GM23338 (cell line): ENCODE data around the gene FAM227B. TPM values are rescaled to one million over a fixed set of nuclear protein-coding genes. Genes with fewer than 3 reads are reported as not detected.

ENCODE experiments used
- ATAC-seq: fragments of 200-7000 bp; cut with Tn5 transposase; 3 replicates; pipeline ENCODE4 v1.9.1; 2020
- DNase-seq: peaks from one replicate; pipeline ENCODE4 v3.0.0-alpha.2; 2015; ENCODE audit warnings: low spot score
- H2AFZ ChIP-seq: fragments of 200-600 bp; sonication (generic); 2 replicates; pipeline ENCODE4 v1.8.0; 2016; ENCODE audit warnings: antibody characterized with exemption, mild to moderate bottlenecking, moderate library complexity
- H3F3A ChIP-seq: fragments of 200-600 bp; sonication (generic); replicated peaks from 2 replicates; pipeline ENCODE4 v1.8.0; 2017; ENCODE audit warnings: antibody characterized with exemption, mixed run types, low read depth
- H3K27ac ChIP-seq: fragments of 200-600 bp; sonication (generic); 2 replicates; pipeline ENCODE4 v1.6.1; 2016; ENCODE audit warnings: low read depth
- H3K27me3 ChIP-seq: fragments of 200-600 bp; sonication (generic); 2 replicates; pipeline ENCODE4 v1.8.0; 2016; ENCODE audit warnings: mild to moderate bottlenecking, mixed run types, moderate library complexity; ENCODE audit not compliant: insufficient read depth
- H3K36me3 ChIP-seq: fragments of 200-600 bp; sonication (generic); 2 replicates; pipeline ENCODE4 v1.8.0; 2016; ENCODE audit warnings: mild to moderate bottlenecking; ENCODE audit not compliant: insufficient read depth
- H3K4me1 ChIP-seq: fragments of 200-600 bp; sonication (generic); 2 replicates; pipeline ENCODE4 v1.8.0; 2016; ENCODE audit warnings: mild to moderate bottlenecking, moderate library complexity; ENCODE audit not compliant: insufficient read depth
- H3K4me2 ChIP-seq: fragments of 200-600 bp; sonication (generic); 2 replicates; pipeline ENCODE4 v1.7.1; 2017; ENCODE audit warnings: mixed run types
- H3K4me3 ChIP-seq: fragments of 200-600 bp; sonication (generic); 2 replicates; pipeline ENCODE4 v1.6.1; 2016; ENCODE audit warnings: mixed run types
- H3K79me2 ChIP-seq: fragments of 200-600 bp; sonication (generic); replicated peaks from 2 replicates; pipeline ENCODE4 v1.8.0; 2017; ENCODE audit warnings: mild to moderate bottlenecking; ENCODE audit not compliant: insufficient read depth
- H3K9me2 ChIP-seq: fragments of 200-600 bp; sonication (generic); 2 replicates; pipeline ENCODE4 v1.8.0; 2017; ENCODE audit not compliant: insufficient read depth
- H4K20me1 ChIP-seq: fragments of 200-600 bp; sonication (generic); replicated peaks from 2 replicates; pipeline ENCODE4 v1.8.0; 2017; ENCODE audit warnings: mild to moderate bottlenecking; ENCODE audit not compliant: insufficient read depth
- H3K27ac Mint-ChIP-seq: 2 replicates; pipeline ENCODE4 v1.8.0; 2020; ENCODE audit warnings: inconsistent platforms, mild to moderate bottlenecking, moderate library complexity, mixed read lengths
- H3K27me3 Mint-ChIP-seq: 3 replicates; pipeline ENCODE4 v1.8.0; 2022; ENCODE audit warnings: low read depth, mild to moderate bottlenecking, moderate library complexity, mixed read lengths, inconsistent platforms; ENCODE audit not compliant: insufficient read depth, poor library complexity
- H3K36me3 Mint-ChIP-seq: 3 replicates; pipeline ENCODE4 v1.8.0; 2021; ENCODE audit warnings: low read depth, mild to moderate bottlenecking, inconsistent platforms, moderate library complexity, mixed read lengths
- H3K4me1 Mint-ChIP-seq: 3 replicates; pipeline ENCODE4 v1.8.0; 2020; ENCODE audit warnings: mild to moderate bottlenecking, inconsistent platforms, mixed read lengths
- H3K4me3 Mint-ChIP-seq: 3 replicates; pipeline ENCODE4 v1.8.0; 2021; ENCODE audit warnings: moderate library complexity, mild to moderate bottlenecking, inconsistent platforms, mixed read lengths
- H3K9me3 Mint-ChIP-seq: 3 replicates; pipeline ENCODE4 v1.8.0; 2020; ENCODE audit warnings: moderate library complexity, mild to moderate bottlenecking, inconsistent platforms, mixed read lengths
- CREB1 ChIP-seq: fragments of 250-450 bp; sonication (Bioruptor Pico); IDR thresholded peaks from 2 replicates; pipeline ENCODE4 v1.5.0; 2020; ENCODE audit warnings: low read depth, mild to moderate bottlenecking, moderate library complexity
- CTCF ChIP-seq, 2 experiments: fragments of 200-600 bp in 1 of 2; sonication (generic) in 1 of 2; conservative IDR thresholded peaks; 2 replicates each; pipeline versions ENCODE4 v1.5.1 to v1.6.1; 2016 to 2017; ENCODE audit warnings: antibody characterized with exemption in 2 of 2, low read depth in 2 of 2, mild to moderate bottlenecking in 2 of 2, moderate library complexity in 1 of 2
- ETS1 ChIP-seq: IDR thresholded peaks from 2 replicates; pipeline ENCODE4 v1.6.1; 2016; ENCODE audit warnings: antibody characterized with exemption
- EZH2 ChIP-seq: fragments of 200-600 bp; sonication (generic); IDR thresholded peaks from one replicate; pipeline ENCODE4 v1.8.0; 2017; ENCODE audit warnings: antibody characterized with exemption, mild to moderate bottlenecking, low read depth; ENCODE audit not compliant: unreplicated experiment
- EZH2phosphoT487 ChIP-seq: fragments of 200-600 bp; sonication (generic); IDR thresholded peaks from one replicate; pipeline ENCODE4 v1.8.1; 2018; ENCODE audit warnings: antibody characterized with exemption; ENCODE audit not compliant: unreplicated experiment
- JUNB ChIP-seq: IDR thresholded peaks from one replicate; pipeline ENCODE4 v1.6.1; 2016; ENCODE audit warnings: antibody characterized with exemption; ENCODE audit not compliant: unreplicated experiment
- NANOG ChIP-seq: IDR thresholded peaks from 2 replicates; pipeline ENCODE4 v1.6.1; 2016; ENCODE audit warnings: antibody characterized with exemption, borderline replicate concordance
- POLR2AphosphoS5 ChIP-seq: IDR thresholded peaks from 2 replicates; pipeline ENCODE4 v1.6.1; 2016; ENCODE audit warnings: antibody characterized with exemption, low read depth
- STAT1 ChIP-seq: IDR thresholded peaks from one replicate; pipeline ENCODE4 v1.6.1; 2016; ENCODE audit warnings: antibody characterized with exemption; ENCODE audit not compliant: unreplicated experiment
- ZNF114 ChIP-seq: fragments of 250-450 bp; sonication (Bioruptor Pico); IDR thresholded peaks from 2 replicates; pipeline ENCODE4 v1.5.0; 2020; ENCODE audit warnings: mild to moderate bottlenecking, moderate library complexity
- ZNF331 ChIP-seq: fragments of 250-450 bp; sonication (Bioruptor Pico); IDR thresholded peaks from 2 replicates; pipeline ENCODE4 v1.5.0; 2020; ENCODE audit warnings: low read depth, mild to moderate bottlenecking, moderate library complexity
- polyA plus RNA-seq: library from polyadenylated mRNA; unstranded; fragments of >200 nt; fragmentation: Nextera tagmentation; extraction: Ambion mirVana; gene quantifications from 2 replicates; pipeline ENCODE4 v1.2.1, GENCODE V29; 2016
- total RNA-seq: library from RNA; depleted of rRNA; stranded (reverse); fragments of >200 nt; shearing (Covaris generic); gene quantifications from 2 replicates; pipeline ENCODE4 v1.2.3, GENCODE V29; 2014
- TF ChIP-seq, protein P1 (sequence below): IDR thresholded peaks from one replicate; pipeline ENCODE4 v1.6.1; 2018; ENCODE audit warnings: antibody characterized with exemption; ENCODE audit not compliant: unreplicated experiment
- TF ChIP-seq, protein P2 (sequence below): fragments of 250-450 bp; sonication (Bioruptor Pico); IDR thresholded peaks from 2 replicates; pipeline ENCODE4 v1.5.0; 2020; ENCODE audit warnings: mild to moderate bottlenecking, moderate library complexity

The FAM227B gene
- total and polyA plus RNA-seq, 2 experiments from 2014 or later = 2.6 to 10.2 TPM

- TF ChIP-seq ZNF331 (CRISPR knock-in tag) (no peak), STAT1 (no peak), POLR2AphosphoS5 (no peak), EZH2 (no peak)
Observed at GRCh38 chr15:49494842-49495241, 125.8 kb downstream of the FAM227B start (continued).

- no peaks in the 10 kb centered on the region for H4K20me1 ChIP-seq
- TF ChIP-seq, protein P1, sequence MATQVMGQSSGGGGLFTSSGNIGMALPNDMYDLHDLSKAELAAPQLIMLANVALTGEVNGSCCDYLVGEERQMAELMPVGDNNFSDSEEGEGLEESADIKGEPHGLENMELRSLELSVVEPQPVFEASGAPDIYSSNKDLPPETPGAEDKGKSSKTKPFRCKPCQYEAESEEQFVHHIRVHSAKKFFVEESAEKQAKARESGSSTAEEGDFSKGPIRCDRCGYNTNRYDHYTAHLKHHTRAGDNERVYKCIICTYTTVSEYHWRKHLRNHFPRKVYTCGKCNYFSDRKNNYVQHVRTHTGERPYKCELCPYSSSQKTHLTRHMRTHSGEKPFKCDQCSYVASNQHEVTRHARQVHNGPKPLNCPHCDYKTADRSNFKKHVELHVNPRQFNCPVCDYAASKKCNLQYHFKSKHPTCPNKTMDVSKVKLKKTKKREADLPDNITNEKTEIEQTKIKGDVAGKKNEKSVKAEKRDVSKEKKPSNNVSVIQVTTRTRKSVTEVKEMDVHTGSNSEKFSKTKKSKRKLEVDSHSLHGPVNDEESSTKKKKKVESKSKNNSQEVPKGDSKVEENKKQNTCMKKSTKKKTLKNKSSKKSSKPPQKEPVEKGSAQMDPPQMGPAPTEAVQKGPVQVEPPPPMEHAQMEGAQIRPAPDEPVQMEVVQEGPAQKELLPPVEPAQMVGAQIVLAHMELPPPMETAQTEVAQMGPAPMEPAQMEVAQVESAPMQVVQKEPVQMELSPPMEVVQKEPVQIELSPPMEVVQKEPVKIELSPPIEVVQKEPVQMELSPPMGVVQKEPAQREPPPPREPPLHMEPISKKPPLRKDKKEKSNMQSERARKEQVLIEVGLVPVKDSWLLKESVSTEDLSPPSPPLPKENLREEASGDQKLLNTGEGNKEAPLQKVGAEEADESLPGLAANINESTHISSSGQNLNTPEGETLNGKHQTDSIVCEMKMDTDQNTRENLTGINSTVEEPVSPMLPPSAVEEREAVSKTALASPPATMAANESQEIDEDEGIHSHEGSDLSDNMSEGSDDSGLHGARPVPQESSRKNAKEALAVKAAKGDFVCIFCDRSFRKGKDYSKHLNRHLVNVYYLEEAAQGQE = no peak
- TF ChIP-seq CTCF (conservative IDR thresholded peaks at IDR 0.05; ENCODE audit: low read depth in 2 of 2) = no peak
- no peak for TF ChIP-seq EZH2phosphoT487
- TF ChIP-seq NANOG = no peak
- no peak for TF ChIP-seq ETS1
- TF ChIP-seq ZNF114 (CRISPR knock-in tag) = no peak
- no peak for TF ChIP-seq POLR2AphosphoS5
- no peak for TF ChIP-seq JUNB
- TF ChIP-seq ZNF331 (CRISPR knock-in tag) = no peak
- no peak for TF ChIP-seq EZH2
- TF ChIP-seq STAT1 = no peak
- no peak for TF ChIP-seq CREB1 (CRISPR knock-in tag)
- TF ChIP-seq, protein P2, sequence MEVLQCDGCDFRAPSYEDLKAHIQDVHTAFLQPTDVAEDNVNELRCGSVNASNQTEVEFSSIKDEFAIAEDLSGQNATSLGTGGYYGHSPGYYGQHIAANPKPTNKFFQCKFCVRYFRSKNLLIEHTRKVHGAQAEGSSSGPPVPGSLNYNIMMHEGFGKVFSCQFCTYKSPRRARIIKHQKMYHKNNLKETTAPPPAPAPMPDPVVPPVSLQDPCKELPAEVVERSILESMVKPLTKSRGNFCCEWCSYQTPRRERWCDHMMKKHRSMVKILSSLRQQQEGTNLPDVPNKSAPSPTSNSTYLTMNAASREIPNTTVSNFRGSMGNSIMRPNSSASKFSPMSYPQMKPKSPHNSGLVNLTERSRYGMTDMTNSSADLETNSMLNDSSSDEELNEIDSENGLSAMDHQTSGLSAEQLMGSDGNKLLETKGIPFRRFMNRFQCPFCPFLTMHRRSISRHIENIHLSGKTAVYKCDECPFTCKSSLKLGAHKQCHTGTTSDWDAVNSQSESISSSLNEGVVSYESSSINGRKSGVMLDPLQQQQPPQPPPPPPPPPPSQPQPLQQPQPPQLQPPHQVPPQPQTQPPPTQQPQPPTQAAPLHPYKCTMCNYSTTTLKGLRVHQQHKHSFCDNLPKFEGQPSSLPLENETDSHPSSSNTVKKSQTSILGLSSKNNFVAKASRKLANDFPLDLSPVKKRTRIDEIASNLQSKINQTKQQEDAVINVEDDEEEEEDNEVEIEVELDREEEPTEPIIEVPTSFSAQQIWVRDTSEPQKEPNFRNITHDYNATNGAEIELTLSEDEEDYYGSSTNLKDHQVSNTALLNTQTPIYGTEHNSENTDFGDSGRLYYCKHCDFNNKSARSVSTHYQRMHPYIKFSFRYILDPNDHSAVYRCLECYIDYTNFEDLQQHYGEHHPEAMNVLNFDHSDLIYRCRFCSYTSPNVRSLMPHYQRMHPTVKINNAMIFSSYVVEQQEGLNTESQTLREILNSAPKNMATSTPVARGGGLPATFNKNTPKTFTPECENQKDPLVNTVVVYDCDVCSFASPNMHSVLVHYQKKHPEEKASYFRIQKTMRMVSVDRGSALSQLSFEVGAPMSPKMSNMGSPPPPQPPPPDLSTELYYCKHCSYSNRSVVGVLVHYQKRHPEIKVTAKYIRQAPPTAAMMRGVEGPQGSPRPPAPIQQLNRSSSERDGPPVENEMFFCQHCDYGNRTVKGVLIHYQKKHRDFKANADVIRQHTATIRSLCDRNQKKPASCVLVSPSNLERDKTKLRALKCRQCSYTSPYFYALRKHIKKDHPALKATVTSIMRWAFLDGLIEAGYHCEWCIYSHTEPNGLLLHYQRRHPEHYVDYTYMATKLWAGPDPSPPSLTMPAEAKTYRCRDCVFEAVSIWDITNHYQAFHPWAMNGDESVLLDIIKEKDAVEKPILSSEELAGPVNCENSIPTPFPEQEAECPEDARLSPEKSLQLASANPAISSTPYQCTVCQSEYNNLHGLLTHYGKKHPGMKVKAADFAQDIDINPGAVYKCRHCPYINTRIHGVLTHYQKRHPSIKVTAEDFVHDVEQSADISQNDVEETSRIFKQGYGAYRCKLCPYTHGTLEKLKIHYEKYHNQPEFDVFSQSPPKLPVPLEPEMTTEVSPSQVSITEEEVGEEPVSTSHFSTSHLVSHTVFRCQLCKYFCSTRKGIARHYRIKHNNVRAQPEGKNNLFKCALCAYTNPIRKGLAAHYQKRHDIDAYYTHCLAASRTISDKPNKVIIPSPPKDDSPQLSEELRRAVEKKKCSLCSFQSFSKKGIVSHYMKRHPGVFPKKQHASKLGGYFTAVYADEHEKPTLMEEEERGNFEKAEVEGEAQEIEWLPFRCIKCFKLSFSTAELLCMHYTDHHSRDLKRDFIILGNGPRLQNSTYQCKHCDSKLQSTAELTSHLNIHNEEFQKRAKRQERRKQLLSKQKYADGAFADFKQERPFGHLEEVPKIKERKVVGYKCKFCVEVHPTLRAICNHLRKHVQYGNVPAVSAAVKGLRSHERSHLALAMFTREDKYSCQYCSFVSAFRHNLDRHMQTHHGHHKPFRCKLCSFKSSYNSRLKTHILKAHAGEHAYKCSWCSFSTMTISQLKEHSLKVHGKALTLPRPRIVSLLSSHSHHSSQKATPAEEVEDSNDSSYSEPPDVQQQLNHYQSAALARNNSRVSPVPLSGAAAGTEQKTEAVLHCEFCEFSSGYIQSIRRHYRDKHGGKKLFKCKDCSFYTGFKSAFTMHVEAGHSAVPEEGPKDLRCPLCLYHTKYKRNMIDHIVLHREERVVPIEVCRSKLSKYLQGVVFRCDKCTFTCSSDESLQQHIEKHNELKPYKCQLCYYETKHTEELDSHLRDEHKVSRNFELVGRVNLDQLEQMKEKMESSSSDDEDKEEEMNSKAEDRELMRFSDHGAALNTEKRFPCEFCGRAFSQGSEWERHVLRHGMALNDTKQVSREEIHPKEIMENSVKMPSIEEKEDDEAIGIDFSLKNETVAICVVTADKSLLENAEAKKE (CRISPR knock-in tag) = no peak
- Mint-ChIP-seq H3K36me3 (no peaks in the 10 kb centered on the region), H3K27ac (no peak overlapping the region), H3K9me3 (no peaks in the 10 kb centered on the region), H3K27me3 (no peaks in the 10 kb centered on the region), H3K4me1 (peaks cover 4% of the 10 kb centered on the region; the same call in 2 of the 3 replicates), H3K4me3 (no peak overlapping the region)
- H2AFZ ChIP-seq = no peak overlapping the region
- DNase-seq (no peak), ATAC-seq (no peak)
- no peaks in the 10 kb centered on the region for H3K36me3 ChIP-seq
- no peak overlapping the region for H3K4me3 ChIP-seq
- no peaks in the 10 kb centered on the region for H3F3A ChIP-seq
- no peaks in the 10 kb centered on the region; the same call in 1 of the 2 replicates for H3K4me1 ChIP-seq
- H3K27ac ChIP-seq = no peak overlapping the region
- no peaks in the 10 kb centered on the region for H3K27me3 ChIP-seq
- no peak overlapping the region for H3K4me2 ChIP-seq
- H3K9me2 ChIP-seq = no peaks in the 10 kb centered on the region
- no peaks in the 10 kb centered on the region for H3K79me2 ChIP-seq
Observed at GRCh38 chr15:49492830-49493229, 127.8 kb downstream of the FAM227B start.
